ENCODE data around the gene PGC.

- TF ChIP-seq MAX (IDR thresholded peaks at IDR 0.05; ENCODE audit: low read depth, low read length) = no peak
- no peak for TF ChIP-seq POLR2A (IDR thresholded peaks at IDR 0.05; ENCODE audit: extremely low read depth, insufficient read length)
- no peak for TF ChIP-seq CTCF (IDR thresholded peaks at IDR 0.05; ENCODE audit: low read depth, low read length)
These were observed 23.3 kb upstream of the PGC start for GRCh38 chr6:41770381-41771057.
